GM12801 (cell line): ENCODE results near the gene CCDC183.

Source experiments
- TF ChIP-seq, protein P1 (sequence below): IDR thresholded peaks from one replicate; pipeline ENCODE4 v1.5.1; 2011; ENCODE audit warnings: control low read depth; ENCODE audit not compliant: insufficient read length; ENCODE audit errors: extremely low read depth

CCDC183 gene

DNA sequence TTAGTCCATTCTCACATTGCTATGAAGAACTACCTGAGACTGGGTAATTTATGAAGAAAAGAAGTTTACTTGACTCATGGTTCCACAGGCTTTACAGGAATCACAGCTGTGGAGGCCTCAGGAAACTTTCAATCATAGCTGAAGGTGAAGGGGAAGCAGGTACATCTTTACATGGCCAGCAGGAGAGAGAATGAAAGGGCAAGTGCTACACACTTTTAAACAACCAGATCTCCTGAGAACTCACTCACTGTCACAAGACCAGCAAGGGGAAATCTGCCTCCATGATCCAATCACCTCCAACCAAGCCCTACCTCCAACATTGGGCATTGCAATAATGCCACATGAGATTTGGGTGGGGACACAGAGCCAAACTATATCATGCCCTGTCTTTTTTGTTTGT, 44.3 kb upstream of the CCDC183 start:
- TF ChIP-seq, protein P1, sequence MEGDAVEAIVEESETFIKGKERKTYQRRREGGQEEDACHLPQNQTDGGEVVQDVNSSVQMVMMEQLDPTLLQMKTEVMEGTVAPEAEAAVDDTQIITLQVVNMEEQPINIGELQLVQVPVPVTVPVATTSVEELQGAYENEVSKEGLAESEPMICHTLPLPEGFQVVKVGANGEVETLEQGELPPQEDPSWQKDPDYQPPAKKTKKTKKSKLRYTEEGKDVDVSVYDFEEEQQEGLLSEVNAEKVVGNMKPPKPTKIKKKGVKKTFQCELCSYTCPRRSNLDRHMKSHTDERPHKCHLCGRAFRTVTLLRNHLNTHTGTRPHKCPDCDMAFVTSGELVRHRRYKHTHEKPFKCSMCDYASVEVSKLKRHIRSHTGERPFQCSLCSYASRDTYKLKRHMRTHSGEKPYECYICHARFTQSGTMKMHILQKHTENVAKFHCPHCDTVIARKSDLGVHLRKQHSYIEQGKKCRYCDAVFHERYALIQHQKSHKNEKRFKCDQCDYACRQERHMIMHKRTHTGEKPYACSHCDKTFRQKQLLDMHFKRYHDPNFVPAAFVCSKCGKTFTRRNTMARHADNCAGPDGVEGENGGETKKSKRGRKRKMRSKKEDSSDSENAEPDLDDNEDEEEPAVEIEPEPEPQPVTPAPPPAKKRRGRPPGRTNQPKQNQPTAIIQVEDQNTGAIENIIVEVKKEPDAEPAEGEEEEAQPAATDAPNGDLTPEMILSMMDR = no peak

DNA sequence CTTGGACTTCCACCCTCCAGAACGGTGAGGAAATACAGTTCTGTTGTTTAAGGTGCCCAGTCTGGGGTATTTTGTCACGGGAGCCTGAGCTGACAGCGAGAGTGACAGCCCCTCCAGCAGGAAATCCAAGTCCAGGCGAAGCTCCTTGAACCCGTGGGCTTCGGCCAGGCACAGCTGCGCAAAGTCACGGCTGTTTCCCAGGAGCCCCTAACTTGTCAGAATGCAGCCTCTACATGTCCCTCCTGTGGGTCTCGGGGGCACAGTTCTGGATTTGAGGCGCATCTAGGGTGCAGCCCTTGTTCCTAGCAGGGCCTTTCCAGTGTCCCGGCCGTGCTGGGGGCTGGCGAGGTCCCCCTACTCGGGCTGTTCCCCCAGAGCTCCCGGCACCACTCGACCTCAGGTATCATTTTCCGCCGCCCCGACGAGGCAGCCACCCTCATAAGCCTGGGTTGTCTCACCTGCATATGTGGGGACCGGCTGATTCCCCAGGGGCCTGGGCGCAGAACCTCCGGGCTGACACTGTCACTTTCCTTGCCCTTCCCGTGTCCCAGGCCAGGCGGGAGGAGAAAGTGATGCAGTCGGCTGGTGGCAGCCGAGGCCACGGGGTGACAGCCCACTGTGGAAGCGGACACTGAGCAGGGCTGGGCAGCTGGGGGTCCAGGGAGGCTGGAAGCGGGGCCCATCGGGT, 42.6 kb upstream of the CCDC183 start:
- TF ChIP-seq, protein P1 = no peak

DNA sequence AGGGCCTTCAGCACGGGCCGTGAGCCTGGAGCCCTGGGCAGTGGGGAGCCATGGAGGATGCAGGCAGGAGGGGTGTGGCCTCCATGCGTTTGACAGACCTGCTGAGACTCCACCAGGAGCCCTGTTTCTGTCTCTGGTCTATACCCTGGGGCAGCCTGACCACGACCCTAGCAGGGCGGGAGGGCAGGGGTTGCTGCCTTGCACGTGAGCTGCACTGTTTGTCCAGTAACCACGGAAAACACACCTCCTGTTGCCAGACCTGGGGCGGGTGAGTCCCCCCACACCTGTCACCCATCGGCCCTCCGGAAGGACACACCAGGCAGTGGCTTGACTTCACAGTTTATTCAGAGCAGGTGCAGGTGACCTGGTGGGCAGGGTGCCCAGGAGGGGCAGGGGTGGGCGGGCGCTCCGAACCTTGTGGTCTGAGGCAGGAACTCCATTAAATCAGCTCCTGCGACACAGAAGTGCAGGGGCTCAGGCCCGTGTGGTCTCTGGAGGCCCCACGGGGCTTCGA, 42.0 kb upstream of the CCDC183 start:
- TF ChIP-seq, protein P1 = no peak

DNA sequence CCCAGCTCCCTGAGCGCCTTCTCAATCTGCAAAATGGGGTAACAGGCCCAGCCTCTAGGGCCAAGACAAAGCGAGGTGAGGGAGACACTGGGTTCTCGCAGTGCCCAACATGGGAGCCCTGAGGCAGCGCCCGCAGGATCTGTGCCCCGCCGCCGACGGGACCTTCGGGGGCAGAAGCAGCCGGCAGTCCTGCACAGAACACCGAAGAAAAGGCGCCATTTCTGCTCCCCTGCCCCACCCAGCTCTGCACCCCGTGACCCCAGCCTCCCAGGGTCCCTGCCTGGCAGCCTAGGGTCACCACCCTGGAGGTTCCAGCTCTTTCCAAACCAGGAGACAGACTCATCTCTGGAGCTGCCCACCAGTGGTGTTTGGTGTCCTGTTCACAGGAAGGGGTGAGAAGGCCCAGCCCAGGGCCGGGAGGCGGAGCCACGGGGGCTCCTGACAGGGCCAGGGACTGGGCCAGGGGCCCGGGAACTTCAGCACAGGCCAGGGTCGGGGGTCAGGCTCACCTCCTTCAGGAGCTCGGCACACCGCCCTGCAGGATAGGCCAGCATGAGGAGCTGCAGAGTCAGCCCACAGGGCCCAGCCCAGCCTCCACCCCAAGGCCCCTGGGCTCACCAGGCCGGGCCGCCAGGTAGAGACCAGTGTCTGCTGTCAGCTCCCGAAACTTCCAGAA, 41.4 kb upstream of the CCDC183 start:
- TF ChIP-seq, protein P1 = no peak

DNA sequence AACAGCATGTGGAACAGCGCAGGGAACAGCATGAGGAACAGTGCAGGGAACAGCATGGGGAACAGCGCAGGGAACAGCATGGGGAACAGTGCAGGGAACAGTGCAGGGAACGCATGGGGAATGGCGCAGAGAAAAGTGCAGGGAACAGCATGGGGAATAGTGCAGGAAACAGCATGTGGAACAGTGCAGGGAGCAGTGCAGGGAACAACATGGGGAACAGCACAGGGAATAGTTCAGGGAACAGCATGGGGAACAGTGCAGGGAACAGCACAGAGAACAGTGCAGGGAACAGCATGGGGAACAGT, 40.1 kb upstream of the CCDC183 start:
- TF ChIP-seq, protein P1 = no peak

DNA sequence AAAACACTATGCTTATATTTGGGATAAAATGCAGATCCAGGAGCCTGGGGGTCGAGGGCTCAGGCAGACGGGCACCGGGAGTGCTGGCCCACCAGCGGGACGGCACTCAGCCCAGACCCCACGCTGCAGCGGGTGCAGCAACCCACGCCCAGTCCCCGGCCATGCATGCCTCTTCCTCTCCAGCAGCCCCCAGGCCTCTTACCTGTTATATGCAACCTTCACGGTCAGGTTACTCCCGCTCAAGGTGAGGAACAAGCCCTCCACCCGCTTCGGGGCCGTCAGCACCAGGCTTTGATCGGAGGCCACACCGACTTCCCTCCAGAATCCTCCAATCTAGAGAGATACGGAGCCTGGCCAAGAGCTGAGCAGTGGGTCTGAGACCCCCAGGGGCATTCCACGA, 39.3 kb upstream of the CCDC183 start:
- TF ChIP-seq, protein P1 = no peak

DNA sequence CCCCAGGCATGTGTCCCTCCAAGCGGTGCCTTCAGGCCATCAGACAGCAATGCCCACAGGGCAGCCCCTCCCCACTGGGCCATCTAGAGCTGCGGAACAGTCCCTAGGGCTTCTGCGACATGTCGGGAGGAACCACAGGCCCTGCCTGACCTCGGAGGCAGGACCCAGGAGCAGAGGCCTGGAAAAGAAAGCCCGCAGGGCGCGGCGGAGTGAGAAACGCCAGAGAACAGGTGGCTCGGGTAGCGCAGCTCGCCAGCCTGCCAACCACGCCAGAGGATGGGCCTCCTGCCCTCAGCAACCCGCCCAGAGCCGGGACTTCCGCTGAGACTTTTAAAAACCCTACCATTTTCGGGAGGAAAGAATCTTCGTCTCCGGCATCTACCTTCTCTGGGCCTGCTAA, 38.8 kb upstream of the CCDC183 start:
- TF ChIP-seq, protein P1 = no peak
